B cell (primary cell): ENCODE data around the gene RAD51B. TPM values are rescaled to one million over a fixed set of nuclear protein-coding genes. Genes with fewer than 3 reads are reported as not detected.

ENCODE experiments used
- ATAC-seq: fragments of 200-7000 bp; cut with Tn5 transposase; one replicate; pipeline ENCODE4 v1.10.0; 2021; ENCODE audit warnings: low read depth, mild to moderate bottlenecking, moderate number of reproducible peaks, moderate library complexity
- CTCF ChIA-PET: fragments of 350-600 bp; sonication (Branson Sonifier 250); formaldehyde crosslinking; loops from one replicate; lab custom pipeline; 2021; ENCODE audit warnings: antibody characterized with exemption, inconsistent platforms; lab: Charles Lee
- POLR2A ChIA-PET: fragments of 350-600 bp; sonication (Branson Sonifier 250); formaldehyde crosslinking; loops from one replicate; lab custom pipeline; 2021; ENCODE audit warnings: antibody characterized with exemption; lab: Charles Lee
- DNase-seq: peaks from one replicate; pipeline ENCODE4 v3.0.0; 2013
- H2AFZ ChIP-seq: 2 replicates; pipeline ENCODE4 v1.6.1; 2012; ENCODE audit warnings: mild to moderate bottlenecking, low read depth, low read length; ENCODE audit not compliant: insufficient read depth, poor library complexity, severe bottlenecking
- H3K27ac ChIP-seq, 2 donors: 1 replicate in 1 of 2; 2 replicates in 1 of 2; pipeline ENCODE4 v1.5.1; 2012 to 2013; ENCODE audit warnings: low read length in 2 of 2, mild to moderate bottlenecking in 2 of 2, moderate library complexity in 1 of 2
- H3K27me3 ChIP-seq, 4 experiments: fragments of 200-600 bp in 1 of 4; sonication (generic) in 1 of 4; replicated peaks in 1 of 4; 1 replicate in 2 of 4; 2 replicates in 2 of 4; pipeline versions ENCODE4 v1.6.1 to v1.7.0; 2013 to 2016; ENCODE audit warnings: low read length in 3 of 4, mild to moderate bottlenecking in 2 of 4, mixed read lengths in 1 of 4, moderate library complexity in 1 of 4; ENCODE audit not compliant: insufficient read depth in 4 of 4, control insufficient read depth in 3 of 4; ENCODE audit errors: control extremely low read depth in 1 of 4
- H3K36me3 ChIP-seq, 2 experiments: replicated peaks in 1 of 2; 1 replicate in 1 of 2; 2 replicates in 1 of 2; pipeline versions ENCODE4 v1.6.1 to v1.7.1; 2013; ENCODE audit warnings: low read length in 1 of 2; ENCODE audit not compliant: insufficient read depth in 2 of 2, control insufficient read depth in 1 of 2; ENCODE audit errors: control extremely low read depth in 1 of 2, extremely low read depth in 1 of 2
- H3K4me1 ChIP-seq, 2 donors: fragments of 200-600 bp in 1 of 2; sonication (generic) in 1 of 2; 1 replicate in 1 of 2; 2 replicates in 1 of 2; pipeline versions ENCODE4 v1.5.1 to v1.6.1; 2013 to 2017; ENCODE audit warnings: low read length in 2 of 2; ENCODE audit not compliant: control insufficient read depth in 2 of 2, insufficient read depth in 2 of 2
- H3K4me2 ChIP-seq: replicated peaks from 2 replicates; pipeline ENCODE3; 2012; ENCODE audit warnings: mild to moderate bottlenecking, low read depth, low read length; ENCODE audit not compliant: poor library complexity, severe bottlenecking
- H3K4me3 ChIP-seq, 5 experiments: fragments of 200-600 bp in 1 of 5; sonication (generic) in 1 of 5; 1 replicate in 3 of 5; 2 replicates in 2 of 5; pipeline versions ENCODE4 v1.5.1 to v1.7.0; 2011 to 2016; ENCODE audit warnings: low read length in 4 of 5, mild to moderate bottlenecking in 4 of 5, low read depth in 2 of 5, control low read depth in 1 of 5, moderate library complexity in 1 of 5; ENCODE audit not compliant: insufficient read depth in 1 of 5; ENCODE audit errors: control extremely low read depth in 1 of 5, extremely low read depth in 1 of 5
- H3K79me2 ChIP-seq: fragments of 200-600 bp; sonication (generic); one replicate; pipeline ENCODE4 v1.6.0; 2016; ENCODE audit warnings: low read length; ENCODE audit not compliant: control insufficient read depth, insufficient read depth
- H3K9ac ChIP-seq: fragments of 200-600 bp; sonication (generic); 2 replicates; pipeline ENCODE4 v1.6.1; 2017; ENCODE audit warnings: mild to moderate bottlenecking, low read length, moderate library complexity
- H3K9me3 ChIP-seq, 3 donors: one replicate each; pipeline versions ENCODE4 v1.6.1 to v1.7.1; 2013; ENCODE audit warnings: low read length in 2 of 3; ENCODE audit not compliant: control insufficient read depth in 2 of 3, insufficient read depth in 1 of 3; ENCODE audit errors: control extremely low read depth in 1 of 3
- H4K20me1 ChIP-seq: 2 replicates; pipeline ENCODE4 v1.6.0; 2012; ENCODE audit warnings: mild to moderate bottlenecking, low read length; ENCODE audit not compliant: insufficient read depth, control insufficient read depth, poor library complexity, severe bottlenecking
- H3K27ac Mint-ChIP-seq: one replicate; pipeline ENCODE4 v1.8.0; 2021; ENCODE audit warnings: mixed read lengths
- H3K27me3 Mint-ChIP-seq: one replicate; pipeline ENCODE4 v1.8.0; 2021; ENCODE audit warnings: mixed read lengths
- H3K4me1 Mint-ChIP-seq: one replicate; pipeline ENCODE4 v1.8.0; 2021; ENCODE audit warnings: mixed read lengths
- H3K4me3 Mint-ChIP-seq: one replicate; pipeline ENCODE4 v1.8.0; 2021; ENCODE audit warnings: mixed read lengths
- H3K9me3 Mint-ChIP-seq: one replicate; pipeline ENCODE4 v1.8.0; 2022; ENCODE audit warnings: mixed read lengths; ENCODE audit not compliant: insufficient read depth
- CTCF ChIP-seq: fragments of 200-600 bp; IDR thresholded peaks from one replicate; pipeline ENCODE4 v1.8.0; 2022; ENCODE audit warnings: antibody characterized with exemption, mild to moderate bottlenecking
- EZH2 ChIP-seq: IDR thresholded peaks from 2 replicates; pipeline ENCODE4 v1.6.1; 2012; ENCODE audit warnings: borderline replicate concordance, low read depth, mild to moderate bottlenecking, moderate library complexity, low read length; ENCODE audit not compliant: insufficient read depth, poor library complexity, severe bottlenecking
- WGBS: methylation state at CpG from one replicate; pipeline ENCODE4 v1.1.5; 2013; ENCODE audit warnings: missing lambda C conversion rate; ENCODE audit not compliant: insufficient coverage; 5-methylcytosine and 5-hydroxymethylcytosine counted together
- intact Hi-C: fragments of 100-400 bp; cut with micrococcal nuclease; formaldehyde crosslinking; loops from one replicate; pipeline ENCODE4 v1.10.0; 2022
- polyA plus RNA-seq: library from polyadenylated mRNA; depleted of rRNA; stranded (reverse); fragments of >200 nt; gene quantifications from 2 replicates; pipeline ENCODE4 v1.2.3, GENCODE V29; 2012
- total RNA-seq, 2 donors: library from RNA; stranded (reverse); fragments of 120-200 nt in 1 of 2; gene quantifications; 1 replicate in 1 of 2; 2 replicates in 1 of 2; pipeline versions ENCODE4 v1.2.3 to v1.2.4, GENCODE V29; 2013 to 2022

Gene RAD51B
- total and polyA plus RNA-seq, 2 donors (not counting 1 experiment from before 2014, with no cell fraction given): 6.5 to 60.6 TPM

DNA sequence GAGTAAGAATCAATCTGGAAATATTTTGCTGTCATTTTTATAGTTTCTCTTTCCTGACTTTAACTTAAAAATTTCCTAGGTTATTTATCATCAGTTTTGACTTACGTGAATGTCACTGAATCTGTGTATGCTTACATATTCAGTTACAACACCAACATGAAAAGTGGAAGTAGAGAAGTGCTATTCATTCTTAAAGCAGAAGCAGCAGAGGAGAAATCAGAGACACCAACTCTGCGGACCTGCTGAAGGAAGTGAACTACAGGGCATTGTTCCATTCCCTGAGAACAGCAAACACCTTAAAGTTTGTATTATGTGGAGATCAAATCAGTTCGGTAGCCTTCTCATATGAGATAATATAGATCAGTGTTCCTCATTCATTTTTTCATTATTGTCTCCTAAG lies 34.1 kb downstream of the RAD51B start:
- no peak for ATAC-seq
- no peak overlapping the region for H2AFZ ChIP-seq
- H3K4me3 ChIP-seq: no peak overlapping the region
- H3K27ac ChIP-seq: no peak overlapping the region
- WGBS: no CpG with 5 or more reads among the region's 3 CpGs
- H3K27me3 ChIP-seq: no peaks in the 10 kb centered on the region
- Mint-ChIP-seq H3K4me1 (peaks cover 16% of the 10 kb centered on the region), H3K4me3 (no peak overlapping the region), H3K9me3 (no peaks in the 10 kb centered on the region), H3K27ac (no peak overlapping the region), H3K27me3 (no peaks in the 10 kb centered on the region)
- H3K9ac ChIP-seq: no peak overlapping the region
- peaks cover 0 to 2% of the 10 kb centered on the region in 2 experiments for H3K36me3 ChIP-seq
- peaks cover 6 to 8% of the 10 kb centered on the region in 2 donors for H3K4me1 ChIP-seq
- H3K4me2 ChIP-seq: no peak overlapping the region
- peaks cover 0 to 4% (median 0%) of the 10 kb centered on the region in 3 donors for H3K9me3 ChIP-seq
- TF ChIP-seq EZH2 (no peak), CTCF (no peak)
- ChIA-PET POLR2A (no interaction called here), CTCF (no interaction called here)
- DNase-seq: no peak
- intact Hi-C loops: no loop called here
- no peaks in the 10 kb centered on the region for H4K20me1 ChIP-seq
- peaks cover 22% of the 10 kb centered on the region for H3K79me2 ChIP-seq

DNA sequence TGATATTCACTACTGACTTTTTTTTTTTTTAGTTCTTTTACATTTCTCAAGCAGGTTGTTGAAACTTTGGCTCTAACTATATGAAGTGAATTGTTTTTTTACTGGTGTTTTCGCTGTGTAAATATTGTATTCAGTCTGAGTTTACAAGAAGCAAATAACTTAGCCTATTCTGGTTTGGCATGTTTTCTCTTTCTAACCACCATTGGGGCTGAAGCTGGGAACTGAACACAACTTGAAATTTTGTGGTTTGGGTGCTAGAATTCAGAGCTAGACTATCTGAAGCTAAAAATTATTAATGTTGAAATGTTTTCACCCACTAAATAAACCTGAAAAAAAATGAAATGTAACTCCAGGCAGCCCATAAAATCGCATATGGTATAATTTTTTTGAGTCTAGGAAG lies 37.2 kb downstream of the RAD51B start:
- Histone ChIP-seq H3K4me3 (no peak overlapping the region), H3K9ac (no peak overlapping the region), H2AFZ (no peak overlapping the region), H3K9me3 (no peaks in the 10 kb centered on the region), H3K36me3 (peaks cover 0 to 2% of the 10 kb centered on the region in 2 experiments), H3K27me3 (no peaks in the 10 kb centered on the region), H3K4me2 (no peak overlapping the region), H3K4me1 (peaks cover 6 to 8% of the 10 kb centered on the region in 2 donors), H3K27ac (no peak overlapping the region), H4K20me1 (no peaks in the 10 kb centered on the region), H3K79me2 (no peaks in the 10 kb centered on the region)
- no peaks in the 10 kb centered on the region for H3K9me3 Mint-ChIP-seq
- H3K4me1 Mint-ChIP-seq: peaks cover 14% of the 10 kb centered on the region
- no peak for DNase-seq
- ATAC-seq: no peak
- H3K4me3 Mint-ChIP-seq: no peak overlapping the region
- no peaks in the 10 kb centered on the region for H3K27me3 Mint-ChIP-seq
- POLR2A ChIA-PET: no interaction called here
- no peak overlapping the region for H3K27ac Mint-ChIP-seq
- no peak for TF ChIP-seq CTCF
- no peak for TF ChIP-seq EZH2
- WGBS: no CpG with 5 or more reads among the region's 2 CpGs
- CTCF ChIA-PET: no interaction called here
- intact Hi-C loops: no loop called here
